Hypothalamus (tissue), 51 donors: ENCODE data around the gene DAAM2.
A peak's percentile ranks its signal among the peaks of the same experiment; 100 is the strongest.

Source experiments
- DNase-seq, 51 donors: peaks; one replicate each; lab custom pipeline; 2025; lab: John Stamatoyannopoulos, UW

Gene DAAM2

GRCh38 chr6:39903656-39904055 is 111.5 kb downstream of the DAAM2 start:
- DNase-seq = no peak

GRCh38 chr6:39904946-39905639 is 112.9 kb downstream of the DAAM2 start:
- DNase-seq = no peak

GRCh38 chr6:39905640-39905975 is 113.4 kb downstream of the DAAM2 start:
- DNase-seq = no peak

GRCh38 chr6:39906318-39906761 is 114.2 kb downstream of the DAAM2 start:
- DNase-seq = no peak

GRCh38 chr6:39907871-39908575 is 115.8 kb downstream of the DAAM2 start:
- DNase-seq = no peak

- DNase-seq = no peak
Observed at GRCh38 chr6:39908838-39909583, 116.8 kb downstream of the DAAM2 start.

- no peak for DNase-seq
Observed at GRCh38 chr6:39909701-39910100, 117.5 kb downstream of the DAAM2 start.

- no peak for DNase-seq
Observed at GRCh38 chr6:39910164-39910563, 118.0 kb downstream of the DAAM2 start.

DNA sequence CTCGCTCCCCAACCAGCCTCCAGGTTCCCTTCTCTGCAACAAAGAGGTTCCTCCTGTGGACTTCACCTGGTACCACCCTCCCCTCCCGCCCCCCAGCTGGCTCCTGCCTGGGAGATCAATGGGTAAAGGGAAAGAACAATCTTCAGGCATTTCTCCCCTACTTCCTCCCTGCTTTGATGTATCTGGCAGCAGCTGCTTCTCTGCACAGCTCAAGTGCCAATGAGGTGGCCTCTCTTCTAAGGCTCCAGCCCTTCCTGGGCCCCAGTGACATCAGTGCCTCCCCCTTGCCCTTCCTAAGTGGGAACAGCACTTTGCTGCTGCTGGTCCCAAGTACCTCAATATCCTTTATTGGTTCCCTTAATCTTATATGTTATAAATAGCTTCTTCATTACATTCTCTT is 118.6 kb downstream of the DAAM2 start:
- no peak for DNase-seq

DNA sequence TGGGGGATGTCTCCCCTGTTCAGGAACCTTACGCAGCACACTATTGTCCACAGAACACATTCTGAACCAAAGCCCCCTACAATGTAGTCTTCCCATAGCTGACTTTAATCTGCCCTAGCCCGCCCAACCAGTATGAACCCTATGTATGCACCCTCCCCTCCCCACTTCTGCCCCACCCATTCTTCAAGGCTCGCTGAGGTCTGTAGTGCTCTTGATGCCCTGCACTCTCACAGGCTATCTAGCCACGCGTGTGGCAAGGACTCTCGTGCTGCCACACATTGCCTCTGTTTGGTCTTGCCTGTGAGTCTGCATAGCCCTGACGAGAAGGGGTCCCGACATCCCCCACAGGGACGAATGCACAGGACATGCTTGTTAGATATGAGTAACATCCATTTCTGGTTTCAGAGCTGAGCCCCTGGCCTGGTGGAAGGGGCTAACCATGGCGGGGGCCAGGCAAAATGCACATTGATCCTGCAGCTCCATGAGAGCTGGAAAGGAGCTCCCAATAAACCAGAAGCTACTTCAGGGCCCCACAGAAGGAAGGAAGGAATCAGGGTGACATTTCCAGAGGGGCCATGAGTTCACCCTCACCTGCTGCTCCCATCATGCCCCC is 119.4 kb downstream of the DAAM2 start:
- no peak for DNase-seq

DNA sequence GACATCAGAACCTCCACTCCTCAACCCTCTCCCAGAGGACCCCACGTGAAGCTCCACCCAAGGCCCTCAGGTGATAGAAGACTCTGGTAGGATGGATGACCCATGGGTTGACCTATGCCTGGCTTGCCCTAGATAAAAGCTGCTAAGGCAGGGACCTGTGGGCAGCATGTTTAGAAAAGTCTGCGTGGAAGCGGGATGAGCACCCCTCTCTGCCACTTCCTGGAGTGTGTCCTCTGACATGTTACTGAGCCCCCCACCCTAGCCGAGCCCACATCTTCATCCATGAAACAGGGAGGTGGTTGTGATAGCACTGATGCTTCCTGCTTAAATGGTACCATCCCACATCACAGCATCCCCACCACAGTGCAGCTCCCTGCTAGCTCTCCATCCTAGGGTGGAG is 120.3 kb downstream of the DAAM2 start:
- DNase-seq = no peak

GRCh38 chr6:39913391-39913916 is 121.3 kb downstream of the DAAM2 start:
- DNase-seq = no peak

GRCh38 chr6:39914239-39914638 is 122.1 kb downstream of the DAAM2 start:
- DNase-seq = no peak

GRCh38 chr6:39915866-39916265 is 123.7 kb downstream of the DAAM2 start:
- DNase-seq = no peak

DNA sequence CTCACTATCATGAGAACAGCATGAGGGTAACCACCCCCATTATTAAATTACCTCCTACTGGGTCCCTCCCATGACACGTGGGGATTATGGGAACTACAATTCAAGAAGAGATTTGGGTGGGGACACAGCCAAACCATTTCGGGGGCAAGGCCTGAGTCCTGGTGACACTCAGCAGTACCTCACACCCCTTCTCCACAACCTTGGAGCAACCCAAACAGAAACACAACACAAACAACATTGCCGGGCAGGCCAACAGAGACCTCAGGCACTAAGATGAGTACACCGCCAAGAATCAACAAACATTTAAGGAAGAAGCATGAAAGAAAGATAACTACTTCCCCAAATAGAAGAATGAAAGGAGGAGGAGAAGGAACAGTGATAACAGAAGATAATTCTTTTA is 125.2 kb downstream of the DAAM2 start:
- DNase-seq = no peak

- no peak for DNase-seq
Observed at GRCh38 chr6:39917981-39918380, 125.8 kb downstream of the DAAM2 start.

DNA sequence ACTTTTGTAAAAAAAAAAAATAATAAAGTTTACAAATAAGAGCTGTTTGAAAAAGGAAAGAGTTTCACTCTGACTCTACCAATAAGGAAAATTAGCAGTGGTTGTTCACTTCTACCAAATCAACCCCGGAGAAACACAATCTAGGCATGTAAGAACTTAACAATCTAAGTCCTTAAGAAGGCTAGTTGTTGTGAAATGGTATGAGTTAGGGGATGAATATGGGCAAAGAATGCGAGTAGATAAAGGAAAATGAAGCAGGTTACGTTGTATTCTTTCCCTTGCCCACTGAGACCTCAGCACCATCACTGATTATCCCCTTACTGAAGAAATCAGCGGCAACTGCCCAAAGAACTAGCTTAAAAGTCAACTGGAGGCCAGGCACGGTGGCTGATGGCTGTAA is 126.7 kb downstream of the DAAM2 start:
- DNase-seq = no peak

DNA sequence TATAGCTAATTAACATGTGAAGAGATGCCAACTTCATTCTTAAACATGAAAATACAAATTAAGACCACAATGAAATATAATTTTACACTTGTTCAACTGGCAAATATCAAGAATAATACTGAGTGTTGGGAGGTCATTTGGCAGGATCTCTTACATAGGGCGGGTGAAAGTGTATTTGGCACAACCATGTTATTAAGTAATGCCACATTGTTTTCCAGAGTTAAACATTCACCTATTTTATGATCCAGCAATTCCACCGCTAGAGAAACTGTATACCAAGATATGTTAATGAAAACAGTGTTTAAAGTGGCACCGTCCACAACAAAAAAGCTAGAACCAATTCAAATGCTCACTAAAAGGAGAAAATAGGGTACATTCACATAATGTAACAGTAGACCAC is 128.0 kb downstream of the DAAM2 start:
- DNase-seq = no peak

DNA sequence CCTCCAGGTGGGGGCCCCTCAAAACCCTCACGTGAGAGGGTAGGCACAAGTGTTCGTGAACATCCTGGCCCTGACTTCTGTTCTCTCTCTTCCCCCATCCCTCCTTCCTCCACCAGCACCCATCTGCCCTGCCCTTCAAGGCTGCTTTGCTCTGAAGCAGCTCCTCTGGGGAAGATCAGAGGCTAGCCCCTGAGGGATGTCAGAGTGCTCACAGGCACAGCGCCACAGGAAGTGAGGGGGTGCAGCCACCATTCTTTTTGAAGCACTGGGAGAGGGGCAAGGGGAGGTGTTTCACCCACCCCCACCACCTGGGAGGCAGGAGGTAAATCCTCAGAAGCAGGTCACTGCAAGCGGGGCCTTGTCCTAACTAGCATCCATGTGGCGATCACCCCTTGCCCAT is 130.6 kb downstream of the DAAM2 start:
- no peak for DNase-seq

DNA sequence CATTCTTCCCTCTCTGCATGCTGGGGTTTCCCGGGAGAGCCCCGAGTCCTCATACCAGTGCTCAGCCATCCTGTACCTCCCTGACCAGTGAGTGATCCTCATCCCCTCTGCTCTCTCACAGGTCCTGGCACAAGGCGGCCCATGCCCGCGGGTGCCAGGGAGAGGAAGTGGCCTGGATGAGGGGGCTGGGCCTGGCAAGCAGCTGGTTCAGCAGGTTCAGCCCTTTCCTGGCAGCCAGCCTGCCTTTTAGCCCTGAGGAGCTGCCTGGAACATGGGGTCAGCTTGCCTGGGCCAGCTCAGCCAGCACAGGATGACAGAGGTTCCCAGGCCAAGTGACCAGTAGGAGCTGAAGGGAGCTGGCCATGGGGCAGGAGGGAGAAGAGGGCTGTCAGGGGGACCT is 131.2 kb downstream of the DAAM2 start:
- DNase-seq = peak in 26 of 51 donors; percentile 12 to 84 (median 44)

DNA sequence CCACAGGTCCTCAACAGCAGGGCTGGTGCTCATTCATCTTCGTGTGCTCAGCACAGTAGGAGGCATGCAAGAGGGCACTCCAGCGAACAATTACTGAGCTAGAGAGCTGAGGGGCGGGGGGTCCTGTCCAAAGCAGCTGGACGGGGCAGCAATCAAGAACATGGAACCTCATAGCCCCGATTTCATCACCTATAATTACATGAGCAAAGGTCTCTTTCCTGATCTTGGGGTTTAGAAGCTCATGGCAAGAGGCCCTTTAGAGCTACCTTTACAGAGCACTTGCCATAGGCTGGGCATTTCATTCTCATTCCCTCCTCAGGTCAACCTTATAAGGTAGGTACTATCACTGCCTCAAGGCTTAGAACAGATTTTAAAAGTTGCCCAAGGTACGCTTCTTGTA is 131.7 kb downstream of the DAAM2 start:
- DNase-seq = no peak
